MM.1S (cell line): ENCODE data around the gene C19orf25.
"Not testable (repeated sequence)": the region's sequence is repeated elsewhere in the genome, so short reads cannot be mapped to it uniquely, and the experiment has no call there.

Experiments
- EZH2 ChIP-seq: fragments of 300-600 bp; sonication (generic); optimal IDR thresholded peaks from 2 replicates; pipeline ENCODE3; 2017; ENCODE audit warnings: low read depth, mild to moderate bottlenecking, antibody characterized with exemption, low read length, mixed read lengths
- EZH2phosphoT487 ChIP-seq: fragments of 300-600 bp; sonication (generic); IDR thresholded peaks from 2 replicates; pipeline ENCODE4 v1.6.1; 2018; ENCODE audit warnings: antibody characterized with exemption, low read length
- TF ChIP-seq, protein P1 (sequence below): fragments of 300-600 bp; sonication (generic); IDR thresholded peaks from 2 replicates; pipeline ENCODE4 v1.5.1; 2016; ENCODE audit warnings: antibody characterized with exemption, low read length, mixed read lengths

DNA sequence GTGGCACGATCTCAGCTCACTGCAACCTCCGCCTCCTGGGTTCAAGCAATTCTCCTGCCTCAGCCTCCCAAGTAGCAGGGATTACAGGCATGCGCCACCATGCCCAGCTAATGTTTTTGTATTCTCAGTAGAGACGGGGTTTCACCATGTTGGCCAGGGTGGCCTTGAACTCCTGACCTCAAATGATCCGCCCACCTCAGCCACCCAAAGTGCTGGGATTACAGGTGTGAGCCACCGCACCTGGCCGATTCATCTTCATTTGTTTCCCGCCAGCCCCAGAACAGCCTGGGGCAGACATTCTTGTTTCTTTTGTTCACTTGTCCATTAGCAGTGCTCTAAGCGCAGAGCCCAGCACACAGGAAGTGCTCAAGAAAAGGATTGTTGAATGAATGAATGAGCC lies 2.0 kb downstream of the C19orf25 start:
- TF ChIP-seq, protein P1, sequence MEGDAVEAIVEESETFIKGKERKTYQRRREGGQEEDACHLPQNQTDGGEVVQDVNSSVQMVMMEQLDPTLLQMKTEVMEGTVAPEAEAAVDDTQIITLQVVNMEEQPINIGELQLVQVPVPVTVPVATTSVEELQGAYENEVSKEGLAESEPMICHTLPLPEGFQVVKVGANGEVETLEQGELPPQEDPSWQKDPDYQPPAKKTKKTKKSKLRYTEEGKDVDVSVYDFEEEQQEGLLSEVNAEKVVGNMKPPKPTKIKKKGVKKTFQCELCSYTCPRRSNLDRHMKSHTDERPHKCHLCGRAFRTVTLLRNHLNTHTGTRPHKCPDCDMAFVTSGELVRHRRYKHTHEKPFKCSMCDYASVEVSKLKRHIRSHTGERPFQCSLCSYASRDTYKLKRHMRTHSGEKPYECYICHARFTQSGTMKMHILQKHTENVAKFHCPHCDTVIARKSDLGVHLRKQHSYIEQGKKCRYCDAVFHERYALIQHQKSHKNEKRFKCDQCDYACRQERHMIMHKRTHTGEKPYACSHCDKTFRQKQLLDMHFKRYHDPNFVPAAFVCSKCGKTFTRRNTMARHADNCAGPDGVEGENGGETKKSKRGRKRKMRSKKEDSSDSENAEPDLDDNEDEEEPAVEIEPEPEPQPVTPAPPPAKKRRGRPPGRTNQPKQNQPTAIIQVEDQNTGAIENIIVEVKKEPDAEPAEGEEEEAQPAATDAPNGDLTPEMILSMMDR, result not testable (repeated sequence)
- not testable (repeated sequence) for TF ChIP-seq EZH2phosphoT487, EZH2
